K562 (cell line): ENCODE data around the gene SAMD4A. TPM values are rescaled to one million over a fixed set of nuclear protein-coding genes. Genes with fewer than 3 reads are reported as not detected.

ENCODE experiments used
- ATAC-seq: fragments of 200-7000 bp; cut with Tn5 transposase; 3 replicates; pipeline ENCODE4 v1.9.1; 2020; ENCODE audit warnings: moderate library complexity
- BruUV-seq: library from RNA; stranded (reverse); fragments of 400-500 nt; replicated peaks from 2 replicates; lab custom pipeline; 2021; lab: Mats Ljungman, UMichigan
- CTCF ChIA-PET: fragments of 300-600 bp; formaldehyde crosslinking; extraction: SDS; loops from one replicate; lab custom pipeline; 2021; ENCODE audit warnings: low intra/inter-chr PET ratio; lab: Yijun Ruan, JAX
- POLR2A ChIA-PET: fragments of 300-600, 350-650 bp; sonication (Branson Sonifier 250); formaldehyde crosslinking; extraction: SDS; loops from one replicate; lab custom pipeline; 2021; ENCODE audit warnings: antibody characterized with exemption, inconsistent platforms; lab: Yijun Ruan, JAX
- DNase-seq, 4 experiments: peaks; one replicate each; pipeline versions ENCODE4 v3.0.0 to v3.0.0-alpha.2; 2011 to 2018; ENCODE audit warnings: low spot score in 3 of 4, mixed read lengths in 3 of 4; ENCODE audit errors: extremely low read depth in 1 of 4
- FAIRE-seq: peaks from 2 replicates; lab custom pipeline; 2011; peaks lifted over from hg19 to GRCh38; lab: Jason Lieb, UNC
- H2AFZ ChIP-seq: 2 replicates; pipeline ENCODE4 v1.6.0; 2011; ENCODE audit warnings: low read depth, low read length, control low read depth, inconsistent platforms
- H3K27ac ChIP-seq: fragments of 200-600 bp; 3 replicates; pipeline ENCODE4 v1.8.0; 2011; ENCODE audit warnings: low read depth, mild to moderate bottlenecking, control low read depth, inconsistent platforms, low read length, moderate library complexity, mixed read lengths; ENCODE audit errors: extremely low read depth
- H3K27me3 ChIP-seq, 2 experiments: fragments of 300-600 bp in 1 of 2; 2 replicates in 1 of 2; 3 replicates in 1 of 2; pipeline versions ENCODE4 v1.6.0 to v1.8.0; 2011; ENCODE audit warnings: inconsistent platforms in 2 of 2, low read length in 2 of 2, mild to moderate bottlenecking in 1 of 2, mixed read lengths in 1 of 2, moderate library complexity in 1 of 2; ENCODE audit not compliant: control insufficient read depth in 2 of 2, insufficient read depth in 2 of 2
- H3K36me3 ChIP-seq: fragments of 300-600 bp; 3 replicates; pipeline ENCODE4 v1.8.0; 2011; ENCODE audit warnings: mild to moderate bottlenecking, low read length, inconsistent platforms; ENCODE audit not compliant: control insufficient read depth, insufficient read depth
- H3K4me1 ChIP-seq, 2 experiments: fragments of 200-600 bp in 1 of 2; replicated peaks in 1 of 2; 2 replicates in 1 of 2; 3 replicates in 1 of 2; pipeline versions ENCODE4 v1.5.1 to v1.8.0; 2011; ENCODE audit warnings: inconsistent platforms in 2 of 2, low read length in 2 of 2, mild to moderate bottlenecking in 1 of 2, mixed read lengths in 1 of 2, moderate library complexity in 1 of 2; ENCODE audit not compliant: control insufficient read depth in 2 of 2, insufficient read depth in 2 of 2
- H3K4me2 ChIP-seq: 2 replicates; pipeline ENCODE4 v1.6.1; 2011; ENCODE audit warnings: low read length, control low read depth, inconsistent platforms, mixed read lengths; ENCODE audit not compliant: insufficient read depth
- H3K4me3 ChIP-seq: fragments of 200-600 bp; sonication (generic), shearing (Covaris generic); 2 replicates; pipeline ENCODE4 v1.5.1; 2016; ENCODE audit warnings: control low read depth, inconsistent platforms
- H3K79me2 ChIP-seq: fragments of 200-600 bp; 3 replicates; pipeline ENCODE4 v1.8.0; 2011; ENCODE audit warnings: low read length, inconsistent platforms; ENCODE audit not compliant: control insufficient read depth, insufficient read depth
- H3K9ac ChIP-seq, 2 experiments: 2 replicates each; pipeline versions ENCODE4 v1.6.0 to v1.6.1; 2011; ENCODE audit warnings: low read depth in 2 of 2, low read length in 2 of 2, control low read depth in 1 of 2, inconsistent platforms in 1 of 2, mild to moderate bottlenecking in 1 of 2, mixed read lengths in 1 of 2; ENCODE audit not compliant: insufficient read depth in 1 of 2
- H3K9me1 ChIP-seq: one replicate; pipeline ENCODE4 v1.6.0; 2011; ENCODE audit warnings: inconsistent platforms, mild to moderate bottlenecking, low read length, moderate library complexity; ENCODE audit not compliant: control insufficient read depth, insufficient read depth
- H3K9me3 ChIP-seq: replicated peaks from 2 replicates; pipeline ENCODE4 v1.5.1; 2011; ENCODE audit warnings: low read depth, low read length, inconsistent platforms; ENCODE audit not compliant: control insufficient read depth, insufficient read depth
- H4K20me1 ChIP-seq: replicated peaks from 2 replicates; pipeline ENCODE4 v1.6.1; 2011; ENCODE audit warnings: low read length, inconsistent platforms, mixed read lengths; ENCODE audit not compliant: control insufficient read depth, insufficient read depth
- BACH1 ChIP-seq: fragments of 200-800 bp; sonication (Bioruptor generic); IDR thresholded peaks from 2 replicates; pipeline ENCODE4 v1.6.1; 2016; ENCODE audit warnings: missing genetic modification characterization, missing compliant biosample characterization
- CBX5 ChIP-seq: IDR thresholded peaks from 2 replicates; pipeline ENCODE4 v1.6.1; 2014; ENCODE audit warnings: low read depth, borderline replicate concordance
- DPF2 ChIP-seq: fragments of 450-650 bp; IDR thresholded peaks from 2 replicates; pipeline ENCODE4 v1.6.1; 2016
- ILF3 ChIP-seq: fragments of 450-650 bp; IDR thresholded peaks from 2 replicates; pipeline ENCODE4 v1.6.1; 2018; ENCODE audit warnings: antibody characterized with exemption, mild to moderate bottlenecking, moderate library complexity, borderline replicate concordance
- RAD21 ChIP-seq, 2 experiments: fragments of 250-450 bp in 1 of 2; fragments of 450-650 bp in 1 of 2; sonication (Bioruptor Pico) in 1 of 2; formaldehyde crosslinking in 1 of 2; IDR thresholded peaks in 1 of 2; conservative IDR thresholded peaks in 1 of 2; 2 replicates each; pipeline versions ENCODE4 v1.4.0 to v1.8.0; 2020 to 2022; ENCODE audit warnings: mild to moderate bottlenecking in 2 of 2, moderate library complexity in 1 of 2
- SMC3 ChIP-seq: conservative IDR thresholded peaks from 2 replicates; pipeline ENCODE4 v1.6.1; 2011; ENCODE audit warnings: low read depth, low read length, improper control_type of control experiment; ENCODE audit not compliant: insufficient read depth
- SP2 ChIP-seq: IDR thresholded peaks from 2 replicates; pipeline ENCODE4 v1.6.1; 2011; ENCODE audit warnings: mild to moderate bottlenecking, low read depth, low read length, moderate library complexity; ENCODE audit not compliant: poor library complexity, severe bottlenecking; ENCODE audit errors: extremely low read depth
- SPI1 ChIP-seq: IDR thresholded peaks from 2 replicates; pipeline ENCODE4 v1.6.1; 2011; ENCODE audit warnings: low read depth, low read length, control low read depth, borderline replicate concordance
- TGIF2 ChIP-seq: sonication (generic); formaldehyde crosslinking; IDR thresholded peaks from 2 replicates; pipeline ENCODE4 v1.8.1; 2022; ENCODE audit warnings: mild to moderate bottlenecking, missing genetic modification reagents, moderate library complexity
- YBX1 ChIP-seq: fragments of 450-650 bp; IDR thresholded peaks from 2 replicates; pipeline ENCODE4 v1.7.1; 2016; ENCODE audit warnings: mild to moderate bottlenecking
- ZKSCAN8 ChIP-seq: fragments of 200-800 bp; sonication (Bioruptor generic); IDR thresholded peaks from 2 replicates; pipeline ENCODE4 v1.6.1; 2016; ENCODE audit warnings: missing genetic modification characterization, missing compliant biosample characterization
- WGBS: fragments of 100-300 bp; shearing (Covaris generic); methylation state at CpG from one replicate; pipeline ENCODE4 v1.1.6; 2016; ENCODE audit warnings: low coverage, mixed read lengths; ENCODE audit not compliant: insufficient coverage; ENCODE audit errors: missing lambda C conversion rate; 5-methylcytosine and 5-hydroxymethylcytosine counted together
- in situ Hi-C: fragments of 300-500 bp; cut with MboI; formaldehyde crosslinking; loops from 4 replicates; pipeline ENCODE4 v1.15.0; 2018; ENCODE audit warnings: inconsistent platforms, mixed read lengths
- intact Hi-C: fragments of 100-400 bp; cut with micrococcal nuclease; formaldehyde crosslinking; loops from 2 replicates; pipeline ENCODE4 v1.14.2; 2022
- polyA plus RNA-seq, 8 experiments: library from polyadenylated mRNA; depleted of rRNA in 4 of 8; stranded (reverse) in 5 of 8; unstranded in 3 of 8; fragments of >200 nt; fragmentation: Nextera tagmentation in 2 of 8; fragmentation: Illumina TruSeq in 1 of 8; extraction: Ambion mirVana in 2 of 8; extraction: Trizol in 1 of 8; gene quantifications; 2 replicates each; pipeline versions ENCODE4 v1.2.1 to v1.2.3, GENCODE V29; 2011 to 2014; ENCODE audit warnings: inconsistent platforms in 1 of 8, missing spikeins in 1 of 8
- total RNA-seq, 7 experiments: library from RNA; depleted of rRNA in 6 of 7; stranded (reverse); fragments of >200 nt in 6 of 7; fragmentation: Illumina TruSeq in 2 of 7; extraction: Trizol in 2 of 7; gene quantifications; 2 replicates each; pipeline versions ENCODE4 v1.2.1 to v1.2.3, GENCODE V29; 2011 to 2021; ENCODE audit warnings: low replicate concordance in 1 of 7
- TF ChIP-seq, protein P1 (sequence below), 2 experiments: fragments of 450-650 bp; formaldehyde crosslinking in 1 of 2; IDR thresholded peaks; 2 replicates each; pipeline versions ENCODE4 v1.4.0 to v1.6.1; 2014 to 2020; ENCODE audit warnings: mild to moderate bottlenecking in 2 of 2, borderline replicate concordance in 1 of 2, low read depth in 1 of 2
- TF ChIP-seq, protein P2 (sequence below): fragments of 450-650 bp; IDR thresholded peaks from 2 replicates; pipeline ENCODE4 v1.6.1; 2018; ENCODE audit warnings: mild to moderate bottlenecking, low read depth; ENCODE audit not compliant: partially characterized antibody

Gene SAMD4A
- total and polyA plus RNA-seq, 9 of the 15 experiments (the other 6 are each of a cell fraction or from before 2014, with no cell fraction given), result 0.66 to 6.8 (median 3.3) TPM

DNA sequence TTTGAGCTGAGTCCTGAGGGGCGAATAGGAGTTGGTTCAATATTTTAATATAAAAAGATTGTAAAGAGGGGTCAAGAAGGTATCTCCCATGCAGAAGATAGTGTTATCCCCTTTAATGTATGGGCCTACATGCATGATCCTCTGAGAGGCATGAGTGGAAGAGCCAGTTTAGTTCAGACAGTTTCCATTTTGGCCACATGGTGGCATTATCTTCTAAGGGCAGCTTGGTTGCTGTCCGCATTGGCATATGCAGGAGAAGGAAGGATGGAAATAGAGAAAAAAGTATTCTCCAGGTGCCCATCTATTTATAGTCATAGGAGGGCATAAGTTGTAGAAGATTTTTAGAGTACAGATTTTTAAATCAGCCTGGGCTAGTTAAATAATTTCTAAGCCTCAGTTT is 5.4 kb downstream of the SAMD4A start:
- in situ Hi-C loops (no loop called here), intact Hi-C loops (loop anchor here (1.0 kb wide), 1 partner anchor 71 kb away; no protein-coding TSS in a partner anchor)
- no peak overlapping the region for H3K9ac ChIP-seq
- no peak overlapping the region for H3K4me3 ChIP-seq
- BruUV-seq, result no TSS peak
- peaks cover 6% of the 10 kb centered on the region; the same call in 1 of the 2 replicates for H3K9me3 ChIP-seq
- H3K79me2 ChIP-seq, result peaks cover 30% of the 10 kb centered on the region
- no peaks in the 10 kb centered on the region for H3K9me1 ChIP-seq
- ATAC-seq, result 0 out of 3 replicates have a peak, but pooled peaks have one; percentile 11
- no peaks in the 10 kb centered on the region for H4K20me1 ChIP-seq
- ChIA-PET POLR2A (interaction anchor here (0.9 to 1.2 kb wide), 2 partner anchors 10 to 201 kb away, joined by 3 to 4 read pairs; no protein-coding TSS in a partner anchor), CTCF (no interaction called here)
- 100% methylated on average over 1 of the region's 2 CpGs for WGBS
- H3K4me2 ChIP-seq, result no peak overlapping the region
- H3K27ac ChIP-seq, result no peak overlapping the region
- FAIRE-seq, result no peak
- H3K4me1 ChIP-seq, result peaks cover 12 to 13% of the 10 kb centered on the region in 2 experiments; a peak in 4 of 5 replicates
- peak in 3 of 4 experiments; percentile 29 to 46 (median 41) for DNase-seq
- no peaks in the 10 kb centered on the region for H3K27me3 ChIP-seq
- H2AFZ ChIP-seq, result no peak overlapping the region
- H3K36me3 ChIP-seq, result peaks cover 33% of the 10 kb centered on the region; the same call in 2 of the 3 replicates
- no peak for TF ChIP-seq YBX1
- TF ChIP-seq, protein P1, sequence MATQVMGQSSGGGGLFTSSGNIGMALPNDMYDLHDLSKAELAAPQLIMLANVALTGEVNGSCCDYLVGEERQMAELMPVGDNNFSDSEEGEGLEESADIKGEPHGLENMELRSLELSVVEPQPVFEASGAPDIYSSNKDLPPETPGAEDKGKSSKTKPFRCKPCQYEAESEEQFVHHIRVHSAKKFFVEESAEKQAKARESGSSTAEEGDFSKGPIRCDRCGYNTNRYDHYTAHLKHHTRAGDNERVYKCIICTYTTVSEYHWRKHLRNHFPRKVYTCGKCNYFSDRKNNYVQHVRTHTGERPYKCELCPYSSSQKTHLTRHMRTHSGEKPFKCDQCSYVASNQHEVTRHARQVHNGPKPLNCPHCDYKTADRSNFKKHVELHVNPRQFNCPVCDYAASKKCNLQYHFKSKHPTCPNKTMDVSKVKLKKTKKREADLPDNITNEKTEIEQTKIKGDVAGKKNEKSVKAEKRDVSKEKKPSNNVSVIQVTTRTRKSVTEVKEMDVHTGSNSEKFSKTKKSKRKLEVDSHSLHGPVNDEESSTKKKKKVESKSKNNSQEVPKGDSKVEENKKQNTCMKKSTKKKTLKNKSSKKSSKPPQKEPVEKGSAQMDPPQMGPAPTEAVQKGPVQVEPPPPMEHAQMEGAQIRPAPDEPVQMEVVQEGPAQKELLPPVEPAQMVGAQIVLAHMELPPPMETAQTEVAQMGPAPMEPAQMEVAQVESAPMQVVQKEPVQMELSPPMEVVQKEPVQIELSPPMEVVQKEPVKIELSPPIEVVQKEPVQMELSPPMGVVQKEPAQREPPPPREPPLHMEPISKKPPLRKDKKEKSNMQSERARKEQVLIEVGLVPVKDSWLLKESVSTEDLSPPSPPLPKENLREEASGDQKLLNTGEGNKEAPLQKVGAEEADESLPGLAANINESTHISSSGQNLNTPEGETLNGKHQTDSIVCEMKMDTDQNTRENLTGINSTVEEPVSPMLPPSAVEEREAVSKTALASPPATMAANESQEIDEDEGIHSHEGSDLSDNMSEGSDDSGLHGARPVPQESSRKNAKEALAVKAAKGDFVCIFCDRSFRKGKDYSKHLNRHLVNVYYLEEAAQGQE (IDR thresholded peaks at IDR 0.05; ENCODE audit: borderline replicate concordance), result peak; percentile 56; the same call in 1 of the 2 replicates
- TF ChIP-seq, protein P1 (CRISPR knock-in tag; IDR thresholded peaks at IDR 0.05; ENCODE audit: low read depth), result no peak
- TF ChIP-seq CBX5, result peak; percentile 74
- no peak for TF ChIP-seq TGIF2 (CRISPR knock-in tag)
- no peak for TF ChIP-seq ILF3
- TF ChIP-seq ZKSCAN8 (CRISPR knock-in tag), result no peak
- no peak for TF ChIP-seq BACH1 (tag)
- no peak for TF ChIP-seq SP2
- peak; percentile 17 to 68; a peak in 3 of 4 replicates for TF ChIP-seq RAD21 (CRISPR knock-in tag; conservative IDR thresholded peaks at IDR 0.05 in 1 of 2, IDR thresholded peaks at IDR 0.05 in 1 of 2)
- no peak for TF ChIP-seq SPI1
- TF ChIP-seq DPF2, result no peak
- TF ChIP-seq SMC3, result peak; percentile 38; the same call in 1 of the 2 replicates
- TF ChIP-seq, protein P2, sequence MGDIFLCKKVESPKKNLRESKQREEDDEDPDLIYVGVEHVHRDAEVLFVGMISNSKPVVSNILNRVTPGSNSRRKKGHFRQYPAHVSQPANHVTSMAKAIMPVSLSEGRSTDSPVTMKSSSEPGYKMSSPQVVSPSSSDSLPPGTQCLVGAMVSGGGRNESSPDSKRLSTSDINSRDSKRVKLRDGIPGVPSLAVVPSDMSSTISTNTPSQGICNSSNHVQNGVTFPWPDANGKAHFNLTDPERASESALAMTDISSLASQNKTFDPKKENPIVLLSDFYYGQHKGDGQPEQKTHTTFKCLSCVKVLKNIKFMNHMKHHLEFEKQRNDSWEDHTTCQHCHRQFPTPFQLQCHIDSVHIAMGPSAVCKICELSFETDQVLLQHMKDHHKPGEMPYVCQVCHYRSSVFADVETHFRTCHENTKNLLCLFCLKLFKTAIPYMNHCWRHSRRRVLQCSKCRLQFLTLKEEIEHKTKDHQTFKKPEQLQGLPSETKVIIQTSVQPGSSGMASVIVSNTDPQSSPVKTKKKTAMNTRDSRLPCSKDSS, result peak; percentile 39
